ENCODE results near the gene FLYWCH2.

DNA sequence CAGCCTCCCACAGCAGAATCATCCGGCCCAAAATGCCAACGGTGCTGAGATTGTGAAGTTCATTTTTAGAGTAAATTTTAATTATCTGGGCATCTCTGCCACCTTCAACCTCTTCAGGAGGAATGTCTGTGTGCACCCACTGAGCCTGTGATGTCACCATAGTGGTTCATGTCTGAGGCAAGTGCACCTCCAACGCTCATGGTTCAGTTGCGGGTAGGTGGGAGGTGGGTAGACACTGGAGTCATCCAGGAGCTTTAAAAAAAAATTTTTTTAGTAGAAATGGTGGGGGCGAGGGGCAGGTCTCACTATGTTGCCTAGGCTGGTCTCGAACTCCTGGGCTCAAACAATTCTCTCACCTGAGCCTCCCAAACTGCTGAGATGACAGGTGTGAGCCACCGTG, 30.6 kb downstream of the FLYWCH2 start:
- TF ChIP-seq, protein P1, sequence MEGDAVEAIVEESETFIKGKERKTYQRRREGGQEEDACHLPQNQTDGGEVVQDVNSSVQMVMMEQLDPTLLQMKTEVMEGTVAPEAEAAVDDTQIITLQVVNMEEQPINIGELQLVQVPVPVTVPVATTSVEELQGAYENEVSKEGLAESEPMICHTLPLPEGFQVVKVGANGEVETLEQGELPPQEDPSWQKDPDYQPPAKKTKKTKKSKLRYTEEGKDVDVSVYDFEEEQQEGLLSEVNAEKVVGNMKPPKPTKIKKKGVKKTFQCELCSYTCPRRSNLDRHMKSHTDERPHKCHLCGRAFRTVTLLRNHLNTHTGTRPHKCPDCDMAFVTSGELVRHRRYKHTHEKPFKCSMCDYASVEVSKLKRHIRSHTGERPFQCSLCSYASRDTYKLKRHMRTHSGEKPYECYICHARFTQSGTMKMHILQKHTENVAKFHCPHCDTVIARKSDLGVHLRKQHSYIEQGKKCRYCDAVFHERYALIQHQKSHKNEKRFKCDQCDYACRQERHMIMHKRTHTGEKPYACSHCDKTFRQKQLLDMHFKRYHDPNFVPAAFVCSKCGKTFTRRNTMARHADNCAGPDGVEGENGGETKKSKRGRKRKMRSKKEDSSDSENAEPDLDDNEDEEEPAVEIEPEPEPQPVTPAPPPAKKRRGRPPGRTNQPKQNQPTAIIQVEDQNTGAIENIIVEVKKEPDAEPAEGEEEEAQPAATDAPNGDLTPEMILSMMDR (IDR thresholded peaks at IDR 0.05), result no peak
- no peak for TF ChIP-seq POLR2A (IDR thresholded peaks at IDR 0.05)
